Endodermal cell (in vitro differentiated cells): ENCODE data around the gene PRLH. TPM values are rescaled to one million over a fixed set of nuclear protein-coding genes. Genes with fewer than 3 reads are reported as not detected.

Experiments
- DNase-seq: peaks from one replicate; pipeline ENCODE4 v3.0.0-alpha.2; 2017
- H3K27ac ChIP-seq: 2 replicates; pipeline ENCODE4 v1.5.1; 2013; ENCODE audit warnings: mild to moderate bottlenecking, low read depth, low read length, moderate library complexity
- H3K27me3 ChIP-seq: 2 replicates; pipeline ENCODE4 v1.6.1; 2013; ENCODE audit warnings: mild to moderate bottlenecking, low read length, moderate library complexity; ENCODE audit not compliant: insufficient read depth, control insufficient read depth, poor library complexity, severe bottlenecking
- H3K36me3 ChIP-seq: 2 replicates; pipeline ENCODE4 v1.7.0; 2013; ENCODE audit warnings: mild to moderate bottlenecking, low read length, moderate library complexity; ENCODE audit not compliant: control insufficient read depth, insufficient read depth
- H3K4me1 ChIP-seq: one replicate; pipeline ENCODE4 v1.7.0; 2013; ENCODE audit warnings: low read length; ENCODE audit not compliant: control insufficient read depth, insufficient read depth
- H3K4me3 ChIP-seq: 2 replicates; pipeline ENCODE4 v1.5.1; 2013; ENCODE audit warnings: mild to moderate bottlenecking, low read length, moderate library complexity
- H3K9ac ChIP-seq: 2 replicates; pipeline ENCODE4 v1.6.1; 2013; ENCODE audit warnings: mild to moderate bottlenecking, low read length, moderate library complexity; ENCODE audit not compliant: poor library complexity, severe bottlenecking; ENCODE audit errors: extremely low read depth
- H3K9me3 ChIP-seq: 2 replicates; pipeline ENCODE4 v1.6.1; 2013; ENCODE audit warnings: mild to moderate bottlenecking, low read length, moderate library complexity; ENCODE audit not compliant: control insufficient read depth
- H3K27ac Mint-ChIP-seq: 2 replicates; pipeline ENCODE4 v1.8.0; 2020; ENCODE audit warnings: mixed read lengths
- H3K27me3 Mint-ChIP-seq: 2 replicates; pipeline ENCODE4 v1.8.0; 2021; ENCODE audit warnings: mild to moderate bottlenecking, mixed read lengths; ENCODE audit not compliant: insufficient read depth
- H3K36me3 Mint-ChIP-seq: 2 replicates; pipeline ENCODE4 v1.8.0; 2020; ENCODE audit warnings: low read depth, mixed read lengths
- H3K4me1 Mint-ChIP-seq: 2 replicates; pipeline ENCODE4 v1.8.0; 2020; ENCODE audit warnings: mixed read lengths
- H3K4me3 Mint-ChIP-seq: 2 replicates; pipeline ENCODE4 v1.8.0; 2020; ENCODE audit warnings: mild to moderate bottlenecking, moderate library complexity, mixed read lengths
- H3K9me3 Mint-ChIP-seq: 2 replicates; pipeline ENCODE4 v1.8.0; 2020; ENCODE audit warnings: mild to moderate bottlenecking, mixed read lengths
- WGBS, 2 experiments: methylation state at CpG; one replicate each; pipeline versions ENCODE4 v1.1.5 to v1.1.7; 2013; ENCODE audit warnings: missing lambda C conversion rate in 2 of 2, mixed read lengths in 1 of 2; ENCODE audit not compliant: insufficient coverage in 1 of 2, insufficient read length in 1 of 2; 5-methylcytosine and 5-hydroxymethylcytosine counted together
- total RNA-seq, 2 donors: library from RNA; stranded (reverse); fragmentation: NEBNext Ultra II Directional in 1 of 2; extraction: Animal tissue kit (Norgen Biotek cat#: 25700) in 1 of 2; gene quantifications; 2 replicates in 1 of 2; 3 replicates in 1 of 2; pipeline ENCODE4 v1.2.1, GENCODE V29; 2021
- TF ChIP-seq, protein P1 (sequence below): fragments of 200-600 bp; sonication (generic); conservative IDR thresholded peaks from 2 replicates; pipeline ENCODE4 v1.5.0; 2021; ENCODE audit warnings: antibody characterized with exemption, mild to moderate bottlenecking

PRLH gene
- total RNA-seq, 2 donors from 2014 or later: not detected

DNA sequence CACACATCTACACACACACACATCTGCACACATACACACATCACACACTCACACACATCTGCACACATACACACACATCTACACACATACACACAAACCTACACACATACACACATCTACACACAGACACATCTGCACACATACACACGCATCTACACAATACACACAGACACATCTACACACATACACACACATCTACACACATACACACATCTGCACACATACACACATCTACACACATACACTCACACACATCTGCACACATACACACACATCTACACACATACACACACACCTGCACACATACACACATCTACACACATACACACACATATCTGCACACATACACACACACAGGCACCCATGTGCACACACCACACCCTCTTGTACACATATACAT, 400 bp upstream of the PRLH start:
- 80 to 95% methylated on average over 1 of the region's 1 CpG for WGBS, 2 experiments
- Histone ChIP-seq H3K4me1 (no peaks in the 10 kb centered on the region), H3K36me3 (no peaks in the 10 kb centered on the region), H3K9ac (no peak overlapping the region), H3K27me3 (no peaks in the 10 kb centered on the region), H3K9me3 (no peaks in the 10 kb centered on the region), H3K4me3 (no peak overlapping the region), H3K27ac (no peak overlapping the region)
- Mint-ChIP-seq H3K4me1 (no peaks in the 10 kb centered on the region), H3K36me3 (peaks cover 1% of the 10 kb centered on the region), H3K9me3 (peaks cover 2% of the 10 kb centered on the region), H3K27me3 (no peaks in the 10 kb centered on the region), H3K4me3 (no peak overlapping the region), H3K27ac (no peak overlapping the region)
- TF ChIP-seq, protein P1, sequence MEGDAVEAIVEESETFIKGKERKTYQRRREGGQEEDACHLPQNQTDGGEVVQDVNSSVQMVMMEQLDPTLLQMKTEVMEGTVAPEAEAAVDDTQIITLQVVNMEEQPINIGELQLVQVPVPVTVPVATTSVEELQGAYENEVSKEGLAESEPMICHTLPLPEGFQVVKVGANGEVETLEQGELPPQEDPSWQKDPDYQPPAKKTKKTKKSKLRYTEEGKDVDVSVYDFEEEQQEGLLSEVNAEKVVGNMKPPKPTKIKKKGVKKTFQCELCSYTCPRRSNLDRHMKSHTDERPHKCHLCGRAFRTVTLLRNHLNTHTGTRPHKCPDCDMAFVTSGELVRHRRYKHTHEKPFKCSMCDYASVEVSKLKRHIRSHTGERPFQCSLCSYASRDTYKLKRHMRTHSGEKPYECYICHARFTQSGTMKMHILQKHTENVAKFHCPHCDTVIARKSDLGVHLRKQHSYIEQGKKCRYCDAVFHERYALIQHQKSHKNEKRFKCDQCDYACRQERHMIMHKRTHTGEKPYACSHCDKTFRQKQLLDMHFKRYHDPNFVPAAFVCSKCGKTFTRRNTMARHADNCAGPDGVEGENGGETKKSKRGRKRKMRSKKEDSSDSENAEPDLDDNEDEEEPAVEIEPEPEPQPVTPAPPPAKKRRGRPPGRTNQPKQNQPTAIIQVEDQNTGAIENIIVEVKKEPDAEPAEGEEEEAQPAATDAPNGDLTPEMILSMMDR: no peak
- no peak for DNase-seq

DNA sequence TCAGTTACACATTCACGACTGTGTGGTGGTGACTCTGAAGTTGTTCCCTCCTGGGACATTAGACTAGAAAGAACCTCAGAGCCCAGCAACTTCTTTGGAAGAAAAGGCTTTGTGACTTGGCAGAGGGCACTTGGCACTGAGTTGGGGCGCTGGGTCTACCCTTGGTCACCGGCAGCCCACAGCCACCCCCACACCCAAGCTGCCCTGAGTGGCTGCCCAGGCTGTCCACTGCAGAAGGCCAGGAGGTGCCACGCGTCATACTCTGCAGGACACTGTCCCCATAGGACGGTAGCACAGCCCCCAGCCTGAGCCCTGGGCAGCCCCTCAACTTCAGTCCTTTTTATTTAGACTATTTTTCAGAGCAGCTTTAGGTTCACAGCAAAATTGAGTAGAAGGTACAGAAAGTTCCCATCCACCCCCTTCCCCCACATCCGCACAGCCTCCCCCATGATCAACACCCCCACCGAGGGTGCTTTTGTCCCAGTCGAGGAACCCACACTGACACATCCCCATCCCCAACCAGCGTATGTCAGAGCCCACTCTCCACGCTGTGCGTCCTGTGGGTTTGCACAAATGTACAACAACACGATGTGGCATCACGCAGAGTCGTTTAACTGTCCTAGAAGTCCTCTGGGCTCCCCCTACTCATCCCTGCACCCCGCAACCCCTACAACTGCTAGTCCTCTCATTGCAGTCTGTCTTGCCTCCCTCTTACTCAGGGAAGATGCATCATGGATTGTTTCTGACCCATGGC, 1.1 kb downstream of the PRLH start:
- no peak overlapping the region for H3K27ac Mint-ChIP-seq
- no peaks in the 10 kb centered on the region for H3K27me3 Mint-ChIP-seq
- H3K4me3 ChIP-seq: no peak overlapping the region
- H3K9me3 ChIP-seq: no peaks in the 10 kb centered on the region
- H3K36me3 Mint-ChIP-seq: peaks cover 3% of the 10 kb centered on the region
- H3K27ac ChIP-seq: no peak overlapping the region
- DNase-seq: no peak
- H3K9ac ChIP-seq: no peak overlapping the region
- H3K9me3 Mint-ChIP-seq: peaks cover 2% of the 10 kb centered on the region
- peaks cover 3% of the 10 kb centered on the region for H3K4me1 ChIP-seq
- peaks cover 7% of the 10 kb centered on the region for H3K4me1 Mint-ChIP-seq
- H3K36me3 ChIP-seq: no peaks in the 10 kb centered on the region
- WGBS, 2 experiments: 89 to 90% methylated on average over 9 to 16 of the region's 16 CpGs
- H3K27me3 ChIP-seq: no peaks in the 10 kb centered on the region
- H3K4me3 Mint-ChIP-seq: no peak overlapping the region
- TF ChIP-seq, protein P1: no peak

DNA sequence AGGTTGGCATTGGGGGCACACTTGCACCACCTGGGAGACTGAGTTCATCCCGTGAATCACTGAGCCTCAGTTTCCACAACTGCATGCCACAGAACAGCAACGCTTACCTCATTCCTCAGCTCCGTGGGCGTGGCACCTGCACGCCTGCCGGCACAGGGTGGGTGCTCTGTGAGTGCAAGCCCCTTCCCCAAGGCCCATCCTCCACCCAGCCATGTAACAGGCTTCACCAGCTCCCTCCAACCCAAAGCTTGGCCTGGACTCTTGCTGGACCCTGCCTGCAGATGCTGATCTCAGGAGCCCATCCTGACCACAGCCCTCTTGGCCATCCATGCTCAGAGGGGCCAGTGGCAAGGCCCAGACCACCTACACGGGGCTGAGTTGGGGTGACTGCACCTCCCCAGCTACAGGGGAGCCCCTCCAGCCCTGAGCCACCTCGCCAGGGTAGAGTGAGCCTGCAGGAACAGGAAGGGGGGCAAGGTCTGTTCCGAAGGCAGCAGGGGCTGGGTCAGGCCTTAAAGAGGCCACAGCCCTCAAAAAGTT, 1.8 kb downstream of the PRLH start:
- TF ChIP-seq, protein P1: no peak
- H3K4me3 Mint-ChIP-seq: no peak overlapping the region
- peaks cover 2% of the 10 kb centered on the region for H3K9me3 Mint-ChIP-seq
- Histone ChIP-seq H3K36me3 (no peaks in the 10 kb centered on the region), H3K4me3 (no peak overlapping the region), H3K27ac (no peak overlapping the region), H3K27me3 (no peaks in the 10 kb centered on the region), H3K9me3 (no peaks in the 10 kb centered on the region), H3K9ac (no peak overlapping the region), H3K4me1 (peaks cover 6% of the 10 kb centered on the region)
- 88 to 100% methylated on average over 2 to 9 of the region's 9 CpGs for WGBS, 2 experiments
- DNase-seq: no peak
- peaks cover 15% of the 10 kb centered on the region for H3K4me1 Mint-ChIP-seq
- peaks cover 3% of the 10 kb centered on the region for H3K36me3 Mint-ChIP-seq
- no peaks in the 10 kb centered on the region for H3K27me3 Mint-ChIP-seq
- no peak overlapping the region for H3K27ac Mint-ChIP-seq
